GM10266 (cell line): Measurements from ENCODE around the gene KAT7.

Experiments
- DNase-seq: peaks from one replicate; pipeline ENCODE4 v3.0.0; 2012; ENCODE audit errors: extremely low spot score
- TF ChIP-seq, protein P1 (sequence below): IDR thresholded peaks from 2 replicates; pipeline ENCODE4 v1.5.1; 2012; ENCODE audit warnings: mild to moderate bottlenecking, low read depth; ENCODE audit not compliant: control insufficient read depth, insufficient read depth; ENCODE audit errors: missing control alignments

Gene KAT7

DNA sequence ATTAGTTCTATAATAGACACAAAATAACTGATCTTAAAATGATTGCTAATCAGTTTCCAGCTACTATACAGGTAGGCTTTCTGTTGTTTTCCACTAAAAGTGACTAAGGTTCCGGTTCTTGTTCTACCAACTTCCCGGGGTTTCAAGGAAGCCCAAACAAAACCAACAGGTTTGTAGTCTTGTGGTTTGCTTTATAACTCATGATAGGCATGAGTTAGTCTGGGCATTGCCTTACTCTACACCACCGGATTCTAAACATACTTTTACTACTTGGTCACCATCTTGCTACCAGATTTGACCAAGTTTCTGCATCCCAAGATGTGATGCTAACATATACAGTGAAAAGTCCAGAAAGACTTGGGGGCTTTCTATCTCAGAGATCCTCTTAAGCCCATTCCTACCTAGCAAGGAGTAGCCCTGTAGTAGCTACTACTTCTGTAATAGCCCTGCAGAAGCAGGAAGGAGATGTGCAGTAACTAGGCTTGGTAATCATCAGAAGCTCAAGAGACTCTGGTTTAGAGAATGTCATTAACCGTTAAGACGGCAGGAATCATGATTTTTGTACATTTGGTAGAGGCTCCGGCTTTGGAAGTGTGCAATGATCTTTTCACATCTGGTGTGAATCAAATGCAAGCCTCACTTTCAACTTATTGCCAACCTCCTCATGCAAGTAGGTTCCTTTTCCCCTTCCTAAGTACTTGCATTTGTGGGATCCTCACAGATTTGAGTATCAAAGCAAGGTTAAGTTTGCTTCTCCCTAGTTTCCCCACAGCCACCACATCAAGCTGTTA is 26.1 kb upstream of the KAT7 start:
- DNase-seq: no peak
- TF ChIP-seq, protein P1, sequence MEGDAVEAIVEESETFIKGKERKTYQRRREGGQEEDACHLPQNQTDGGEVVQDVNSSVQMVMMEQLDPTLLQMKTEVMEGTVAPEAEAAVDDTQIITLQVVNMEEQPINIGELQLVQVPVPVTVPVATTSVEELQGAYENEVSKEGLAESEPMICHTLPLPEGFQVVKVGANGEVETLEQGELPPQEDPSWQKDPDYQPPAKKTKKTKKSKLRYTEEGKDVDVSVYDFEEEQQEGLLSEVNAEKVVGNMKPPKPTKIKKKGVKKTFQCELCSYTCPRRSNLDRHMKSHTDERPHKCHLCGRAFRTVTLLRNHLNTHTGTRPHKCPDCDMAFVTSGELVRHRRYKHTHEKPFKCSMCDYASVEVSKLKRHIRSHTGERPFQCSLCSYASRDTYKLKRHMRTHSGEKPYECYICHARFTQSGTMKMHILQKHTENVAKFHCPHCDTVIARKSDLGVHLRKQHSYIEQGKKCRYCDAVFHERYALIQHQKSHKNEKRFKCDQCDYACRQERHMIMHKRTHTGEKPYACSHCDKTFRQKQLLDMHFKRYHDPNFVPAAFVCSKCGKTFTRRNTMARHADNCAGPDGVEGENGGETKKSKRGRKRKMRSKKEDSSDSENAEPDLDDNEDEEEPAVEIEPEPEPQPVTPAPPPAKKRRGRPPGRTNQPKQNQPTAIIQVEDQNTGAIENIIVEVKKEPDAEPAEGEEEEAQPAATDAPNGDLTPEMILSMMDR: no peak

DNA sequence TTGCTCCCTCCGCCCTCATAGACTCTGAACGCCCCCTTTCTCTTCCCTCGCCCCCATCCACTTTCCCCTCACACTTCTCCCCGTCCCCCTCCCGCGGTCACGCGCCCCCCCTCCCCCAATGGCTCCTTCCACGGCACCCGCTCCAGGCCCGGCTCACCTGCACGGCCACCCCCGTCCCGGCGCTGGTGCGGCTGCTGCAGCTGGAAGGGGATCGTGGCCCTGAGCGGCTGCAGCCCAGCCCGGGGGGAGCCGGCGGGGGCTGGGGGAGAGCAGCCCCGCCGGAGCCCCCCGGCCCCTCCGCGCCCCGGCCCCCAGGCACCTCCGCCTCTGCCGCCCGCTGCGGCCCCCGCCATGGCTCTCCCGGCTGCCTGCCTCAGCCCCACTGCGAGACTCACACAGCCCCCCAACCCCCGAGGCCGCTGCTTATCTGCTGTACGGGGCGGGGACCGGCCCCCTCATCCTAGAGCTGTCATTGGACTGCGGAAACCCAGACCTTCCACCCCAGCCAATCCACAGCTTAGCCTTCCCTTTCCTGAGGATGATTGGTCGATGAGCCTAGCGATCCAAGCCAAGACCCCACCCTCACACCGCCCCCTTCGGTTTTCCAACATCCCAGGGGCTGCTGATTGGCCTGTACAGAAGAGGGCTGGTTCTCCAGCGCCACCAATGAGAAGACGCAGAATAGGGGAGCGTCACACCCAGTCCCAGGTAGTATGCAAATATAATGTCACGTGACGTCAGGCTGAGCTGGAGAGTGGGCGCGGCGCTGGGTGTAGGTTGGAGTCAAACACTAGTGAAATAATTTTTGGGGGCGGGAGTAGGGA is 24.5 kb upstream of the KAT7 start, which contains the start of gene FAM117A:
Gene FAM117A, minus strand, starts transcription at position 397 of the 824 bp plus-strand sequence. Its CDS starts 44 bp downstream, at position 353.
- TF ChIP-seq, protein P1: no peak
- DNase-seq: peak; percentile 99

DNA sequence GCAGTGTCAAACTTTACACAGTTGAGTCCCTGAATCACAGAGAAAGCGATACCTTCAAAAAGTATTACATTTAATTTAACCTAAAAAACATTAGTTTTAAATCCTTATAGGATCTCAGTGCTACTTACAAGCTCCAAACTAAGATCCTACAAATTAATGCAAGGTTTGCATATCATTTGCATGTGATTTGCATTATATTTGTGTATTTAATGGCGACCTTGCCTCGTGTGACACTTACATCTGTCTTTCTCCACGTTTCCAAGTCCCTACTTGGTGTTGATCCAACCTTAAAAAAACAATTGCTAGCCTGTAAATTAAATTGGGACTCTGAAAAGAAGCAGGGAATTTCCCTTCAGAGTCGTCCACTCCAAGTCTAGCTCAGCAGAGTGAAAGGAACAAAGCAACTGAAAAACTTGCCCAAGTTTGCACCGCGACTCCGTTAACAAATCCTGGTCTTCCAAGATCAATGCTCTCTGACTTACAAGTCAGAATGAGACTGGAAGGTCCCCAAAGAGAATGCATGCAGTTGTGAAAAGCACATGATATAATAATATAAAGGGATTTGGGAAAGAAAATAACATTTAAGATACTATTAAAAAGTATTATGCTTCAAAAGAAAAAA is 23.8 kb upstream of the KAT7 start:
- DNase-seq: no peak
- TF ChIP-seq, protein P1: no peak

GRCh38 chr17:49766918-49767530 is 21.5 kb upstream of the KAT7 start:
- DNase-seq: no peak
- TF ChIP-seq, protein P1: no peak

DNA sequence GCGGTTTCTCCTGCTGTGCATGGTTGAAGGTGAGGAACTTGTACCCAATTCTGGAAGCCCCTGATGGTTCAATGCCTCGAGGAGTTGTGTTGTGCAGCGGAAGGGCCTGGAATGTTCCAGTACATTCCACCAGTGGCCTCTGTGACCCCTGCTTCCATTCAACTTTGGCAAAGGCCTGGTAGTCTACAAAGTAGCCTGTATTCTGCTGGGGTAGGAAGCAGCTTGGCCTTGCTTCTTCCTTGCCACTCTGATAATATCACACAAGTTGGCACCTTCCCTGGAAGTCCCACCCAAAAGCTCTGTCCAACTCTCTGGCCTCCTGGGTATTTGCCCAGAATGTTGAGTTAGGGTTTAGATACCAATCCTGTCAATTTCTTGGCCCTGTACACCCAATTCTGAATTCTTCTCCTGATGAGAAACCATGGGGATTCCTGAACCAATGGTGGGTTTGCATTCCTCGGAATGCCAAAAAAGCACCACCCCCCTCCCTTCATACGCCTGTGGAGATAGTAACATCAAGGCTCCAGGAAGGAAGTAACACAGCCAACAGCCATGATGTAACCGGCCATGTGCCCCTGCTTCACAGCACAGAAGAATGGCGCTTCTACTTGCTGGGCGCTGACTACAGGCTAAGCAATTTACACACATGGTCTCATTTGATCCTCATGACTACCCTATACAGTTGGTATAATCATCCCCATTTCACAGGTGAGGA is 12.8 kb upstream of the KAT7 start:
- DNase-seq: no peak
- TF ChIP-seq, protein P1: no peak

GRCh38 chr17:49776551-49777300 is 11.8 kb upstream of the KAT7 start:
- TF ChIP-seq, protein P1: no peak
- DNase-seq: no peak
